Effector CD8-positive, alpha-beta T cell (primary cell): Measurements from ENCODE around the gene RNF112.

Experiments
- DNase-seq: peaks from one replicate; lab custom pipeline; 2025; lab: John Stamatoyannopoulos, UW
- total RNA-seq, 4 experiments: gene quantifications; one replicate each; lab custom pipeline; 2026; lab: John Stamatoyannopoulos, UW

Gene RNF112
- total RNA-seq, result 0.10 to 1.3 (median 0.15) reads per million in 4 experiments

- no peak for DNase-seq
Observed at GRCh38 chr17:19410875-19411620, at the start of gene RNF112. Gene RNF112, plus strand, starts transcription at chr17:19411232. Its CDS starts 177 bp downstream, at chr17:19411409.

GRCh38 chr17:19361326-19361725 is 49.7 kb upstream of the RNF112 start:
- DNase-seq, result no peak

- no peak for DNase-seq
Observed at GRCh38 chr17:19361944-19362276, 49.1 kb upstream of the RNF112 start.

- DNase-seq, result peak; percentile 95
Observed at GRCh38 chr17:19362277-19363113, 48.5 kb upstream of the RNF112 start, which contains the start of gene B9D1. Gene B9D1, minus strand, starts transcription at chr17:19362723. Its CDS starts 154 bp downstream, at chr17:19362569.

GRCh38 chr17:19363114-19363438 is 48.0 kb upstream of the RNF112 start:
- no peak for DNase-seq

- no peak for DNase-seq
Observed at GRCh38 chr17:19363460-19364035, 47.5 kb upstream of the RNF112 start.

GRCh38 chr17:19364699-19365498 is 46.1 kb upstream of the RNF112 start:
- no peak for DNase-seq

GRCh38 chr17:19365499-19365817 is 45.6 kb upstream of the RNF112 start:
- DNase-seq, result no peak

GRCh38 chr17:19365833-19366636 is 45.0 kb upstream of the RNF112 start:
- no peak for DNase-seq

- no peak for DNase-seq
Observed at GRCh38 chr17:19366637-19366972, 44.4 kb upstream of the RNF112 start.

GRCh38 chr17:19368229-19368628 is 42.8 kb upstream of the RNF112 start:
- no peak for DNase-seq

GRCh38 chr17:19369107-19369778 is 41.8 kb upstream of the RNF112 start:
- DNase-seq, result no peak

- no peak for DNase-seq
Observed at GRCh38 chr17:19369846-19370492, 41.1 kb upstream of the RNF112 start.

- no peak for DNase-seq
Observed at GRCh38 chr17:19370493-19370960, 40.5 kb upstream of the RNF112 start.

- no peak for DNase-seq
Observed at GRCh38 chr17:19371259-19372010, 39.6 kb upstream of the RNF112 start.

- DNase-seq, result no peak
Observed at GRCh38 chr17:19372011-19372370, 39.0 kb upstream of the RNF112 start.

- DNase-seq, result no peak
Observed at GRCh38 chr17:19372439-19372838, 38.6 kb upstream of the RNF112 start.

- no peak for DNase-seq
Observed at GRCh38 chr17:19372866-19373504, 38.0 kb upstream of the RNF112 start.

GRCh38 chr17:19374136-19374535 is 36.9 kb upstream of the RNF112 start:
- no peak for DNase-seq
